B cell (primary cell): Measurements from ENCODE around the gene KCNJ16.

Experiments
- CTCF ChIP-seq: fragments of 200-600 bp; IDR thresholded peaks from one replicate; pipeline ENCODE4 v1.8.0; 2022; ENCODE audit warnings: antibody characterized with exemption, mild to moderate bottlenecking
- EZH2 ChIP-seq: IDR thresholded peaks from 2 replicates; pipeline ENCODE4 v1.6.1; 2012; ENCODE audit warnings: borderline replicate concordance, low read depth, mild to moderate bottlenecking, moderate library complexity, low read length; ENCODE audit not compliant: insufficient read depth, poor library complexity, severe bottlenecking

DNA sequence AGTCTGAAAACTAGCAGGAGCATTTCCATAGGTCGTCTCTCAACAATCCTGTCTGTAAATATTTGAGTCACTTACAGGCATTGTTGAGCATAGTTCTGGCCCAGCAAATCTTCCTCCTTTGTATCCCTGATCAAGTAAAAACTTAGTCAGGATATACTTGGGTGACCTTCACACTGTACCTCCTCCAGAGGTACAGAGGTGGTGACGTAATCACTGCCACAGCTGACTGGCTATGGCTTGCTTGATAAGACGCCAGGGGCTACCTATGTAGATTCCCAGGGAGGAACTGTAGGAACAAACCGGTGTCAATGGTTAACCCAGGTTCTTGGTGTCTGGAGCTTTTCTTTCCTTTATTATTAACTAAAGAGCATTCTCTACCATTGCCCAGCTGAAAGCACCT, at the start of gene KCNJ16:
- TF ChIP-seq CTCF (no peak), EZH2 (no peak)
